Measurements from ENCODE around the gene ACTL9.

ACTL9 gene

GRCh38 chr19:8654591-8655339, 43.8 kb downstream of the ACTL9 start:
- in situ Hi-C loops (cut with MboI; ENCODE audit: low sequenced_read_pairs) = no loop called here

- in situ Hi-C loops (cut with MboI; ENCODE audit: low sequenced_read_pairs) = loop anchor here (5.0 kb wide), 1 partner anchor 34 kb away; no protein-coding TSS in a partner anchor
Observed at GRCh38 chr19:8648240-8648639, 50.4 kb downstream of the ACTL9 start.
